H1 (cell line): Measurements from ENCODE around the gene MEIOSIN. TPM values are rescaled to one million over a fixed set of nuclear protein-coding genes. Genes with fewer than 3 reads are reported as not detected.
A peak's percentile ranks its signal among the peaks of the same experiment; 100 is the strongest.

ENCODE experiments used
- SIN3A ChIP-seq, 2 experiments: IDR thresholded peaks in 1 of 2; conservative IDR thresholded peaks in 1 of 2; 2 replicates each; pipeline ENCODE4 v1.6.1; 2011 to 2012; ENCODE audit warnings: low read length in 2 of 2, improper control_type of control experiment in 1 of 2, low read depth in 1 of 2, mild to moderate bottlenecking in 1 of 2
- TAF1 ChIP-seq: IDR thresholded peaks from 2 replicates; pipeline ENCODE4 v1.6.1; 2011; ENCODE audit warnings: mild to moderate bottlenecking, low read depth, low read length
- polyA plus RNA-seq, 7 experiments: library from polyadenylated mRNA; depleted of rRNA in 3 of 7; stranded (reverse) in 5 of 7; unstranded in 2 of 7; fragments of >200 nt in 5 of 7; fragments of 200-250 nt in 2 of 7; gene quantifications; 1 replicate in 5 of 7; 2 replicates in 1 of 7; 4 replicates in 1 of 7; pipeline versions ENCODE4 v1.2.1 to v1.2.3, GENCODE V29; 2011 to 2013; ENCODE audit warnings: missing spikeins in 2 of 7, mixed read lengths in 2 of 7
- total RNA-seq: library from RNA; stranded (reverse); fragmentation: NEBNext Ultra II Directional; extraction: Animal tissue kit (Norgen Biotek cat#: 25700); gene quantifications from 2 replicates; pipeline ENCODE4 v1.2.1, GENCODE V29; 2021

Gene MEIOSIN
- total and polyA plus RNA-seq, 2 of the 8 experiments (the other 6 are each of a cell fraction or from before 2014, with no cell fraction given), result 0.11 TPM; not detected in 1

DNA sequence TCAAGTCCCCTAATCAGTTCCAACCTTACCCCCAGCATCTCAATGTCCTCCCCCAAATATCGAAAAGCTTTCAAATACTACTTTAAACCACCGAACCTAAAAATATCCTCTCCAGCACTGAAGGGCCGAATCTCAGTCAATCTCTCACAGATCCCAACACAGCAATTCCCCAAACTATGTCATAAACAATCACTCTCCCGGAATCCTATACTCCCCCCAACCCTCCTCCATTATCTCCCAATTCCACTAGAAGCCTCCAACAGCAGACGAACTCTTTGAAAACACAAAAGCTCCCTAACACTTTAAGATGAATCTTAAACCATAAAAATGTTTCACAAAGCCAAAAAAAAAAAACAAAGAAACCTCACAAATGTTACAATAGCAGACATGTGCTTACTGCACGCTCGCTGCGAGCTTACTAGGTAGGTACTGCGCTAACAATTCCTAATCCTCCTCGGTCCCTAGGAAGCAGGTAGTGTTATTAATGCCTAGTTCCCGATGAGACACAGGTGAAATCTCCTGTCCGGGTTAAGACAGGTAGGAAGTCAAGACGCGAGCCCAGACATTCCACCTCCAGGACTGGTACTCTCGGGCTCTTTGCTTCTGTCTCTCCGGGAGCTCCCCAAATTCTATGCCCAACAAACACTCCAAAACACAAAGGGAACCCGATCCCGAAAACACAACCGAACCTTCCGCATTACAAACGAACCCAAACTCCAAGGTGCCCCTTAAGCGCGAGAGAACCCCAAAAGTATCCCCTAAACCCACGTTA, 16.7 kb upstream of the MEIOSIN start (continued):
- TF ChIP-seq SIN3A (conservative IDR thresholded peaks at IDR 0.05 in 1 of 2, IDR thresholded peaks at IDR 0.05 in 1 of 2; ENCODE audit: low read depth in 1 of 2, low read length in 2 of 2) (no peak; a peak in 1 of 4 replicates), TAF1 (peak; percentile 63)
